Endothelial cell of hepatic sinusoid (primary cell): ENCODE measurements around the gene RPL35.
"Not testable (repeated sequence)": the region's sequence is repeated elsewhere in the genome, so short reads cannot be mapped to it uniquely, and the experiment has no call there.

Experiments
- in situ Hi-C: cut with HindIII; loops from 2 replicates; pipeline ENCODE4 v1.10.0; 2017; ENCODE audit warnings: low sequenced_read_pairs

The RPL35 gene

DNA sequence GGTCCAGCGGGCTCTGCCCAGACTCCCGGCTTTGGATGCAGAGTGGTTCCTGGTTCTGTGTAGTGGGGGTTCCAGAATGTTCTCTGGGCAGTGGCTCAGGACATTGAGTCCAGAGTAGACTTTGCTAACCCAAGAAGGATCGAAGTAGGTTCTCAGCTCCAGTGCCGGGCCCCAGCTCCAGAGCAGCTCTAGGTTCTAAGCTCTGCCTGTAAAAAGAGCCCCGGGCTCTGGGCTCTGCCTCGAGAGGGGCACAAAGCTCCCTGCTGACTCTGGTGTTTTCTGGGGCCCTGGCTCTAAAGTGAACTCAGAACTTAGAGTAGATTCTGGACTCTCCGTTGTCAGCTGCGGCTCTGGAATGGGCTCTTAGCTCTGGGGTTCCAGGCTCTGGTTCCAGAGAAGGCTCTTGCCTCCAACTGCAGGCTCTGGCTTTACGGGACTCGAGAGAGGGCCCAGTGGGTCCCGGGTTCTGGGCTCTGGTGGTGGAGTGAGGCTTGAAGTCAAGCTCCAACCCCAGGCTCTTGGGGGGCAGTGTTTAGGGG, 8.1 kb downstream of the RPL35 start:
- in situ Hi-C loops = no loop called here

DNA sequence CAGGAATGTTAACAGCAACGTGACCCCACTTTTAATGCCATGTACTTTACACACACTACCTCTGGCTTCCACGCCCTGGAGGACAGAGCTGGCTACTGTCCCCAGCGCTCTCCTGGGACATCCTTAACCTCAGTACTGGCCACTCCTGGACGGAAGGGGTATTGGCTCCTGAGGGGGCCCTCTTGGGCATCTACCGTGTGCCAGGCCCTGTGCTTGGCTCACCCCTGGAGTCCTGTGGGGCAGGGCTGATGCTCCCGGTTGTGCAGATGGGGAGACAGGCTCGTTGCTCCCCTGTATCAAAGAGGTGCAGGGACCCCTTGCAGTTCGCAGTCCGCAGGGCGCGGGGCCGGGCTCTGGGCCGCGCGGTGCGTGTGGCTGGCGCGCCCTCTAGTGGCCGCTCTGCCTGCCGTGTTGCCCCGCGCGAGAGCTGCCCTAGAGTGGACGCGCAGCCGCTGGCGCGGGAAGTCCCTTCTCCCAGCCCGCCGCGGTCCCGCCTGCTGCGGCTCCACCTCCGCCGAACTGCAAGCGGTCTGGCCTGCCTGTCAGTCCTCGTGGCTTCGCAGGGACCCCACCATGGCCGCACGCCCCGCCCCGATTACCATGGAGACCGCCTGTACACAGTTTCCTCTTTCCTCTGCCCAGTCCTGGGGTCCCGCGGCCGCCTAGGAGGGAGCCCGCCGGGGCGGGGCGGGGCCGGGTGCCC, 8.8 kb downstream of the RPL35 start, which contains the start of gene WDR38:
Gene WDR38 (plus strand): TSS at position 632 of the 703 bp plus-strand sequence. CDS start 72 bp downstream, outside the sequence.
- in situ Hi-C loops = no loop called here

DNA sequence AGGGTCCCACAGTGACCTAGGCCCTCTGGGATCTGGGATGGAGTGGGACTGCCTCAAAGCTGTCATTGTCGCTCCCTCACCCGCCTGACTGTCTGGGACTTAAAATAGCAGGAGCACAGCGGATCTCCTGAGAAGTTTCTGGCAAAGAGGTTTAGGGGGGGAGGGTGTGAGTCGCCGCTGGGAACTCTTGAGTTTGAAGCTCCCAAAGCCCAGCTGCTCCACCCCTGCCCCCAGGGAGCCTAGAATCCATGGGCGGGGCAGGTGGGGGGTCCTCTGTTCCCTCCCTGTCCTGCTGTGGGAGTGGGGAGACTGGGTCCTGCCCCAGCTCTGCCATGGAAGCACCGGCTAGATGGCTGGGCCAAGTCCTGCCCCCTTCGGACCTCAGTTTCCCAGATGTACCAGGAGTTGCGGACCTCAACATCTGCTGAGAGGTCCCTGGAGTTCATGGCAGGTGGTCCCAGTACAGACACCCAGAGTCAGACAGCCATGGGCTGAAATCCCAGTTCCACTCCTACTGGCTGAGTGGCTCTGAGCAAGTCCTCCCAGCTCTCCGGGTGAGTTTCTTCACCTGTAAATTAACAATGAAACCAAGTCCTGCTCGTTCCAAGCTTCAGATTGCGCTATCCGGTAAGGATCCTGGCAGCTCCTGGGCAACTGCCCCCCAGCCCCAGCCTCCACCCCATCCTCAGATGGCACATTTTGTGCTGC, 9.5 kb downstream of the RPL35 start:
- in situ Hi-C loops = no loop called here

- in situ Hi-C loops = no loop called here
Observed at GRCh38 chr9:124849801-124850200, 12.0 kb downstream of the RPL35 start.

- in situ Hi-C loops = no loop called here
Observed at GRCh38 chr9:124846969-124847368, 14.8 kb downstream of the RPL35 start.

DNA sequence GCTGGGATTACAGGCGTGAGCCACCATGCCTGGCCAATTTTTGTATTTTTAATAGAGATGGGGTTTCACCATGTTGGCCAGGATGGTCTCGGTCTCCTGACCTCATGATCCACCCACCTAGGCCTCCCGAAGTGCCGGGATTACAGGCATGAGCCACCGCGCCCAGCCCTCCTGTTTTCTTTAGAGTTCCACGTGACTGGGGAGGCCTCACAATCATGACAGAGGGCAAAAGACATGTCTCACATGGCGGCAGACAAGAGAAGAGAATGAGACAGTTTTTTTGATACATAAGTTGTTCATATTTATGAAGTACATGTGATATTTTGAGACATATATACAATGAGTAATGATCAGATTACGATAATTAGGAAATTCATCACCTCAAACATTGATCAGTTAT, 15.3 kb downstream of the RPL35 start:
- in situ Hi-C loops = not testable (repeated sequence)

GRCh38 chr9:124844291-124844690, 17.5 kb downstream of the RPL35 start:
- in situ Hi-C loops = no loop called here

DNA sequence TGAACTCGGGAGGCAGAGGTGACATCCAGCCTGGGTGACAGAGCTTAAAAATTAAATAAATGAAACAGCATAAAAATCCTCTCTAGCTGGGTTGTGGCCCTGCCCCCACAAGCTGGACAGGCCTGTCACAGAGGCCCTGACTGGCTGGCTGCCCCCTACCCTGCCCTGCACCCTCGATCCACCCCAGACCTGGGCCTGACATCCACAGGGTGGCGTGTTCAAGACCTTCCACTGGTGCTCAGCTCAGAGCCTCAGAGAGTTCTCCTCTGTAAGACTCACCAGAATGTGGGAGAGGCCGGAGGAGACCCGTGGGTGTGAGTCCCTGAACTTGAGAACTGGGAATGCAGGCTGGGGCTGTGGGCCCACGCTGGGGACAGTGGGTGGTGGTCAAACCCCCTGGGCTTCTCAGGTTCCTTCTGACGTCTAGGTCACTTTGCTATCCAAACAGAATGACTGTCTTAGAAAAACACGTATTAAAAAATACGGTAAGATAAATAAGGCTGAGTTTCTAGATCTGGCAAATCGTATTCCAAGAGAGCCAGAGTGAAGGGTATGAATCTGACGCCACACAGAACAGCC, 18.2 kb downstream of the RPL35 start:
- in situ Hi-C loops = no loop called here

DNA sequence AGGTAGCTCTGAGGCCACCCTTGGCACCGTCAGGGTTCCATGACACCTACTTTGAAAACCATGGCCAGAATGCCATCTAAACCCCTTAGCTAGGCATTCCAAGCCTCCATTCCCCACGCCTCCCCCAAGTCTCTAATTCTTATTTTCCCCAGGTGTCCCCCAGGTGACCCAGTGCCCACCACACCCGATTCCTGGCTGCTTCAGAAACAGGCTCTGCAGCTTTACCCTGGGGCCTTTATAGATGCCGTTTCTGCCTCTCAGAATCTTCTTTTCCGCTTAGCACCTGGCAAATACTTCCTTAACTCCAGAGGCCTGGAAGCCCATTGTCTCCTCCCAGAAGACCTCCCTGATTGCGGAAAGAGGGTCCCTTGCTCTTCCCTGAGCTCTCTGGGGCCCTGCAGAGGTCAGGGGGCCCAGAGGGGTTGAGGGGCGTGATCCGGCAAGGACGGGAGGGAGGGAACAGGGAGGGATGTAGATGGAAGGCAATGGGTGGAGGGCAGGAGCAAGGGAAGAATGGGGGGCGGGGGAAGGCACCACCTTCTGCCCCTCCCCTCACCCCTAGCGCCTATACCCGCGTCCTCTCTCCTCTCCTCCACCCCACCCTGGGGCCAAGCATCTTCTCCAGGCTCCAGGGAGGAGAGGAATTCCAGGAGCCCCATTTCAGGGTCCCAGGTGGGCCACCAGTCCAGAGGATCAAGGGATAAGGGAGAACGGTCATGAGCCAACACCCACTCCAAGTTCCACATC, 20.5 kb downstream of the RPL35 start:
- in situ Hi-C loops = no loop called here

DNA sequence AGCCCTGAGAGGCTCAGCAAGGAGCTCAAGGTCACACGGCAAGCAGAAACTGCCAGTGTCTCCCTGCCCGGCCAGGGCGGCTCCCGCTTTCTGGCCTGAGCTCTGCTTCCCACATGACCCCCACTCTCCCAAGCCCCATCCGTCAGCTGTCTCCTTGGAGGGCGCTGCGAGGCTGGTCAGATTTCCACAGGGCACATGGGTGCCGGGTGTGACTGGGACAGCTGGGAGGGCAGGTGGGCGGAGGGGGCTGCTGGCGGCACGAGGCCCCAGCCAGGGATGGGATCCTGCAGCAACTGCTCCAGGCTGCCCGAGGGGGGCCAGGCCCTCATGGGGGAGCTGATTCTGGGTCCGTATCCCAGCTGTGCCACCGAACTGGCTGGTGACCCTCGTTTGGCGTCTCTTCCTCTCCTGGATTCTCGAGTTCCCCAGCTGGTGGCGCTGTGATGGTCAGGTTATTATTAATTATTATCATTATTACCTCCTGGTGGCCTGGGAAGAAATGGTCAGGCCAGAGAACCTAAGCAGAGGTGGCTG, 21.4 kb downstream of the RPL35 start:
- in situ Hi-C loops = no loop called here

GRCh38 chr9:124839612-124840299, 22.0 kb downstream of the RPL35 start:
- in situ Hi-C loops = no loop called here

GRCh38 chr9:124838567-124839275, 23.0 kb downstream of the RPL35 start:
- in situ Hi-C loops = not testable (repeated sequence)

DNA sequence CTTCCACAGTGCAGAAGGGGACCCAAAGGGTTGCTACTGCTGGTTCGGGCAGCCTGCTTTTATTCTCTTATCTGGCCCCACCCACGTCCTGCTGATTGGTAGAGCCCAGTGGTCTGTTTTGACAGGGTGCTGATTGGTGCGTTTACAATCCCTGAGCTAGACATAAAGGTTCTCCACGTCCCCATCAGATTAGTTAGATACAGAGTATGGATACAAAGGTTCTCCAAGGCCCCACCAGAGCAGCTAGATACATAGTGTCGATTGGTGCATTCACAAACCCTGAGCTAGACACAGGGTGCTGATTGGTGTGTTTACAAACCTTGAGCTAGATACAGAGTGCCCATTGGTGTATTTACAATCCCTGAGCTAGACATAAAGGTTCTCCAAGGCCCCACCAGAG, 23.6 kb downstream of the RPL35 start:
- in situ Hi-C loops = not testable (repeated sequence)

DNA sequence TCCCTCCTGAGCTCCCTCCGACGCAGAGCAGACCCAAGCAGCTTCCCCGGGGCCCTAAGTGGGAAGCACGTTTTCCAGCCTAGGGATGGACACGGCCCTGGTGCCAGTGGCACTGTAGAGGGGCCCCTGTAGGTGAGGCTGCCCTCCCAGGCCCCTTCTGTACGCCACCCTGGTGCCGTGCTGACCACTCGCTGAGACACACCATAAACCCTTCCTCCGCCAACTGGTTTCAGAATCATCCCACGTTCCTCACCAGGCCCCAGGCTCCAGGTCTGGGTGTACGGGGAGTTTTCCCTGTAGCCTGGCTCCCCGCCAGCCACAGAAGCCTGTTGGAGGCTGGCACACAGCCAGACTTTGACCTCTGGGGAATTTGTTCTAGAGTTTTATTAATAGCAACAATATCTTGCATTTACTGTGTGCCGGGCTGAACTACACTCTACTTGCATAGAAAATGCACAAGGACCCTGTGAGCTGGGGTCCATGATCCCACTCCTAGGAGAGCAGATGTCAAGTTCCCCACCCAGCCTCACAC, 26.7 kb downstream of the RPL35 start:
- in situ Hi-C loops = no loop called here

DNA sequence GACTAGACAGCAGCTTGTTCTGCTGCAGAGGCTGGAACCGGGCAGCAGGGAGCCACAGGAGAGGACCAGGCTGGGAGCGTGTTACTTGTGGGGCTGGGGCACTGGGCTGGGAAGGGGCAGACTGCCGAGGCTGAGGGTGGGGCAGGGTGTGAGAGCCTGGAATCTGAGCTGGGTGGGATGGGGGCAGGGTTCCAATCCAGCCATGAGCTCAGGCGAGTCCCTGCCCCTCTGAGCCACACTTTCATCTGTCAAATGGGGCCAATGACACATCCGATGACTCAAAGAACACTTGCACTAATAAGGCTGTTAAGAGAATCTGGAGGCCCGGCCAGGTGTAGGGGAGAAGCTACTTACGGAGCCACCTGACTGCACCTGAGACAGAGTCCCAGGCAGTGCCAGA, 27.2 kb downstream of the RPL35 start:
- in situ Hi-C loops = no loop called here

DNA sequence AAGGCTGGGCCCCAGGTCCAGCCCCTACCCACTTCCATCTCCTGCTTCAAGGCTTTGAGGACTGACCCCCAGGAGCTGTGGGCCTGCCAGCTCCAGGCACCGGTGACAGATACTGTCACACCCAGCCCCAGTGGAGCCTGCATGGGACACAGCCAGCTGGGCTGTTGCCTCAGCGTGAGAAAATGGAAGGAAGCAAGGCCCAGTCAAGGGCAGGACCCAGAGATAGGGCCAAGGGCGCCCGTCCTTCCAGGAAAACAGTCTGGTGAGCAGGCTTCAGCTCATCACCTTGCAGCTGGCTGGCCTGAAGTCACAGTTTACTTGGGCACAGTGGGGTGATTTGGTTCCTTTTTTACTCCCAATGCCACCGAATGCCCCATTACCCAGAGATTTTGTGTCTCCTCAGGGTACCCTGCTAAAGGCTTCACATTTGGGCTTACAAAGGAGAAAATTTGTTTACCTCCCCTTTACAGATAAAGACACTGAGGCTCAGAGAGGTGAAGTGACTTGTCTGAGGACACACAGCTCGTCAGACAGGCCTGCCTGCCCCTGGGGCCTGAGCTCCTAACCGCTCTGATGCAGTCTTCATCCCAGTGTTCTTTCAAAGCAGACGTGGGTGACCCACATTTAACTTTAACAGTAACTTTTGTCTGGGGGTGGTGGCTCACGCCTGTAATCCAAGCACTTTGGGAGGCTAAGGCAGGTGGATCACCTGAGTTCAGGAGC, 30.0 kb downstream of the RPL35 start:
- in situ Hi-C loops = no loop called here

DNA sequence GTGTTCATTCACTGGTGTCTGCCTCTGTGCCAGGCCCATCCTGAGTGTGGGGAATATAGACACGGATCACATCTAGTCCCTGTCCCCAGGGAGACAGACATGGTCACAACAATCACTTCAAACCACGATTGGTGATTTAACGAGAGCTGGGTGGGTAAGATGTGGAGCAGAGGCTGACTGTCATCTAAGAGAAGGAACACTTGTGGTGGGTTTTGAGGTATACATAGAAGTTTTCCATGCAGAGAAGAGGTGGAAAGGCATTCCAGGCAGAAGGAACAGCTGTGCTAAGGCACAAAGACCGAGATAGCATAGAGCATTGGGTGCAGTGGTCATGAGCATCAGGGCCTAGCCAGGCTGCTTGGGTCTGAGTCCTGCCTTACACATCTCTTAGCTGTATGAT, 31.2 kb downstream of the RPL35 start:
- in situ Hi-C loops = no loop called here

GRCh38 chr9:124829334-124829669, 32.5 kb downstream of the RPL35 start:
- in situ Hi-C loops = no loop called here
